ENCODE results near the gene HYAL2.
"Not testable (repeated sequence)": the region's sequence is repeated elsewhere in the genome, so short reads cannot be mapped to it uniquely, and the experiment has no call there.

GRCh38 chr3:50272538-50272910 lies 50.0 kb downstream of the HYAL2 start:
- TF ChIP-seq CTCF (conservative IDR thresholded peaks at IDR 0.05); EZH2 (IDR thresholded peaks at IDR 0.05; ENCODE audit: low read depth): not testable (repeated sequence)

Measured in PC-9 (cell line).